GF-D8 (cell line): Measurements from ENCODE around the gene CGB2.
"Not testable (repeated sequence)": the region's sequence is repeated elsewhere in the genome, so short reads cannot be mapped to it uniquely, and the experiment has no call there.

Experiments
- DNase-seq: peaks from one replicate; lab custom pipeline; 2025; lab: John Stamatoyannopoulos, UW

Gene CGB2

DNA sequence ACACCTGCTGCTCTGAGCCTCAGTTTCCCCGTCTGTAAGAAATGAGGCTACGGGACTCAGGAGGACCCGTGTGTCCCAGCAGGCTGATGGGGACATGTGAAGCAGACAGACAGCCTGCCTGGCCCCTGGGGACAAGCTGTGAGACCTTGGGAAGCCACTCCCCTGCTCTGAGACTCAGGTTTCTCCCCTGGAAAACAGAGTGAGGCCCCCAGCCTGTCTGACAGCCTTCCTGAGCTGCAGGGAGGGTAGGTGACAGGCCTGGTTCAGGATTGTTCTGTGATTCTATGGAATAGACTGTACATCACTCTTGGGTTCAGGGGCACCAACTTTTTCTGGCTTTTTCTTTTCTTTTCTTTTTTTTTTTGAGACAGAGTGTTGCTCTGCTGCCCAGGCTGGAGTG lies 35.9 kb downstream of the CGB2 start:
- no peak for DNase-seq

- DNase-seq = no peak
Measured at GRCh38 chr19:49069026-49069425, 37.3 kb downstream of the CGB2 start.

DNA sequence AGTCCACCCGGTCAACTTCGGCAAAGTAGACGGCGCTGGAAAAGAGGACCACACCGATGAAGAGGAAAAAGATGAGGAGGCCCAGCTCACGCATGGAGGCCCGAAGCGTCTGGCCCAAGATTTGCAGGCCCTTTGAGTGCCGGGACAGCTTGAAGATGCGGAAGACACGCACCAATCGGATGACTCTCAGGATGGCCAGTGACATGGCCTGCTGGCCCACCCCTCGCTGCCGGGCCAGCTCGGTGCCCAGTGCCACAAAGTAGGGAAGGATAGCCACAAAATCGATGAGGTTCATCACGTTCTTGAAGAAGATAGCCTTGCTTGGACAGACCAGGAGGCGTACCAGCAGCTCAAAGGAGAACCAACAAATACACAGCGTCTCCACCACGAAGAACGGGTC lies 38.7 kb downstream of the CGB2 start:
- no peak for DNase-seq

DNA sequence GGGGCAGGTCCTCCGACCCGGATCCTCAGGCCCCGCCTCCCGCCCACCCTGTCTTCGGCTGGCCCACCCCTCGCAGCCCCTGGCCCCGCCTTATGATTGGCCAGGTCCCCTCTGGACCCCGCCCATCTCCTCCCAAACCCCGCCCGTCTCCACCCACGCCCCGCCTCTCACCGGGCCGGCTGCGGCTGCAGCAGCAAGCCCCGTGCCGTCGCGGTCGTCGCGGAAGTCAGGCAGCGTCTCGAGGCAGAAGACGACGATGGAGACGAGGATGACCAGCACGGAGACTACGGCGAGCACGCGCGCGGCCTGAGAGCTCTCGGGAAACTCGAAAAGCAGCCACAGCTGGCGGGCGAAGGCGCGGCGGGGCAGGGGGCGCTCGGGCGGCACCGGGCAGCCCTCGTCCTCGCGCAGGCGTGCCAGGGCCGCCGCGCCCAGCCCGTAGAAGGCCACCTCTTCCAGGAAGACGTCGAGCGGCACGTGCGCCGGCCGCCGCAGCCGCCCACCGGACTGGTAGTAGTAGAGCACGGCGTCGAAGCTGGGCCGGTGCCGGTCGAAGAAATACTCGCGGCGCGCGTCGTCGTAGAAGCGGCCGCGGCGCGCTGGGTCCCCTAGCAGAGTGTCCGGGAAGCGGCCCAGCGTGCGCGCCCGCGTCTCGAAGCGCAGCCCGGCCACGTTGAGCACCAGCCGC lies 40.3 kb downstream of the CGB2 start:
- DNase-seq = no peak

DNA sequence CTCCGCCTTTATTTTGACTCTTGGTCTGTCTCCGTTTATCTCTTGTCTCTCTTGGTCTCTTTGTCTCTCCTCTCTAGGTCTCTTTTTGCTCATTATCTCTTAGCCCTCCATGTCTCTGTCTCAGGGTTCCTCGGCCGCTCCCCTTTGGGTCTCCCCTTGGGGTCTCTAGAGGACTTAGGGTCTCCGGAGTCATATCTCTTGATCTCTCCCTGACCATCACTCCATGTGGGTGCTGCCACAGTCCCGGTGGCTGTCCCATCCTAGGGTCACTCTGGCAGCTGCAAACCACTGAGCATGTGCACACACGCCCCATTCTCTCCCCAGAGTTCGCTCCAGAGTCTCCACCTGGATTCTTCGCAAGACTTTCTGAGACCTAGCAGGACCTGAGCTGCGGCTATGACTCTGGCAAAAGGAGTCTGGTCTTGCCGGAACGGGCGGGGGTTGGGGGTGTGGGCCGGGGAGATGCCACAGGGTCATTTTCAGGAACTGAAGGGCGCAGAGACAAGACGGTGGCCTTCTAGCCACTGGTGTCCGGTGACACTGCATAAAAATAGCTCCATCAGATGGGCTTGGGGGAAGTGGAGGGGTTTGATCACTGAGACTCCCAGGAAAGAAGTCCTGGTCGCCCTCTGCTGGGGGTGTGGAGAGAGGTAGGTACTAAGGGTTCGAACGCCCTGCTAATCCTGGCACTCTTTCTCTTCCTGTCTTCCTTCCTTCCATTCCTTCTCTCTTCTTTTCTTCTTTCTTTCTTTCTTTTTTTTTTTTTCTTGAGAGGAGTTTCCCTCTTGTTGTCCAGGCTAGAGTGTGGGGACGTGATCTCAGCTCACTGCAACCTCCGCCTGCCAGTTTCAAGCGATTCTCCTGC lies 42.1 kb downstream of the CGB2 start:
- DNase-seq = no peak

DNA sequence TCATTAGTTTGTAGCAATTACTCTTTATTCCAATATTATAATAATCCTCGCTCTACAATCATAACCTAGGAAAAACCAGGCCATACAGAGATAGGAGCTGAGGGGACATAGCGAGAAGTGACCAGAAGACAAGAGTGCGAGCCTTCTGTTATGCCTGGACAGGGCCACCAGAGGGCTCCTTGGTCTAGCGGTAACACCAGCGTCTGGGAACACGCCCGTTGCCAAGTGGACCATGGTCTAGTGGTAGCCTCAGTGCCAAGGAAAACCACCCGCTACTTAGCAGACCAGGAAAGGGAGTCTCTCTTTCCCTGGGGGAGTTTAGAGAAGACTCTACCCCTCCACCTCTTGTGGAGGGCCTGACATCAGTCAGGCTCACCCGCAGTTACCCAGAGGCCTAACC lies 43.2 kb downstream of the CGB2 start:
- DNase-seq = not testable (repeated sequence)

GRCh38 chr19:49080392-49080791 lies 48.7 kb downstream of the CGB2 start:
- no peak for DNase-seq

DNA sequence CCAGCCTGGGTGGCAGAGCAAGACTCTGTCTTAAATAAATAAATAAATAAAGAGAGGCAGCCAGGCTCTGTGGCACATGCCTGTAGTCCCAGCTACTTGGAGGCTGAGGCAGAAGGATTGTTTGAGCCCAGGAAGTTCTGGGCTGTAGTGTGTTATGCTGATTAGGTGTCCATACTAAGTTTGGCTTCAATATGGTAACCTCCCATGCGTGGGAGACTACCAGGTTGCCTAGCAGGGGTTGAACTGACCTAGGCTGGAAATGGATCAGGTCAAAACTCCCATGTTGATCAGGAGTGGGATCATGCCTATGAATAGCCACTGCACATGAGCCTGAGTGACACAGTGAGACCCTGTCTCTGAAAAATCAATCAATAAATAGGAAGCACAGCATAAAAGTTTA lies 49.6 kb downstream of the CGB2 start:
- no peak for DNase-seq
